ENCODE results near the gene NRCAM. TPM values are rescaled to one million over a fixed set of nuclear protein-coding genes. Genes with fewer than 3 reads are reported as not detected.
"Not testable (repeated sequence)": the region's sequence is repeated elsewhere in the genome, so short reads cannot be mapped to it uniquely, and the experiment has no call there.

NRCAM gene
- total RNA-seq, 1 donor from 2014 or later, result 9.5 TPM

GRCh38 chr7:108467391-108467790, 11.2 kb upstream of the NRCAM start:
- TF ChIP-seq CTCF (IDR thresholded peaks at IDR 0.05), result no peak
- Mint-ChIP-seq H3K4me3 (ENCODE audit: unreplicated experiment) (no peak overlapping the region), H3K36me3 (ENCODE audit: low read depth) (peaks cover under 1% of the 10 kb centered on the region), H3K4me1 (ENCODE audit: low read depth) (no peaks in the 10 kb centered on the region), H3K27ac (ENCODE audit: unreplicated experiment) (no peak overlapping the region), H3K9me3 (ENCODE audit: low read depth) (no peaks in the 10 kb centered on the region), H3K27me3 (ENCODE audit: low read depth) (peaks cover 2% of the 10 kb centered on the region)
- DNase-seq (ENCODE audit: low spot score), result no peak

GRCh38 chr7:108466322-108466721, 10.1 kb upstream of the NRCAM start:
- not testable (repeated sequence) for H3K27me3 Mint-ChIP-seq (ENCODE audit: low read depth); H3K4me3 Mint-ChIP-seq (ENCODE audit: unreplicated experiment)

GRCh38 chr7:108464743-108465142, 8.5 kb upstream of the NRCAM start:
- Mint-ChIP-seq H3K27me3 (ENCODE audit: low read depth) (peaks cover 2% of the 10 kb centered on the region), H3K9me3 (ENCODE audit: low read depth) (no peaks in the 10 kb centered on the region), H3K4me1 (ENCODE audit: low read depth) (peaks cover 5% of the 10 kb centered on the region), H3K36me3 (ENCODE audit: low read depth) (no peaks in the 10 kb centered on the region), H3K27ac (ENCODE audit: unreplicated experiment) (no peak overlapping the region), H3K4me3 (ENCODE audit: unreplicated experiment) (no peak overlapping the region)
- no peak for TF ChIP-seq CTCF (IDR thresholded peaks at IDR 0.05)
- DNase-seq (ENCODE audit: low spot score), result no peak

More at GRCh38 chr7:108466322-108466721, 10.1 kb upstream of the NRCAM start:
- not testable (repeated sequence) for H3K9me3 Mint-ChIP-seq (ENCODE audit: low read depth); H3K27ac Mint-ChIP-seq (ENCODE audit: unreplicated experiment); DNase-seq (ENCODE audit: low spot score); H3K4me1 Mint-ChIP-seq (ENCODE audit: low read depth); H3K36me3 Mint-ChIP-seq (ENCODE audit: low read depth)

- Mint-ChIP-seq H3K9me3 (ENCODE audit: low read depth) (no peaks in the 10 kb centered on the region), H3K4me1 (ENCODE audit: low read depth) (peaks cover 5% of the 10 kb centered on the region), H3K36me3 (ENCODE audit: low read depth) (no peaks in the 10 kb centered on the region), H3K4me3 (ENCODE audit: unreplicated experiment) (no peak overlapping the region), H3K27me3 (ENCODE audit: low read depth) (peaks cover 2% of the 10 kb centered on the region), H3K27ac (ENCODE audit: unreplicated experiment) (no peak overlapping the region)
- DNase-seq (ENCODE audit: low spot score), result no peak
- TF ChIP-seq CTCF (IDR thresholded peaks at IDR 0.05), result no peak
Measured at GRCh38 chr7:108463613-108464012, 7.4 kb upstream of the NRCAM start.

GRCh38 chr7:108461840-108462239, 5.6 kb upstream of the NRCAM start:
- Mint-ChIP-seq H3K36me3 (ENCODE audit: low read depth) (no peaks in the 10 kb centered on the region), H3K27me3 (ENCODE audit: low read depth) (peaks cover 16% of the 10 kb centered on the region), H3K9me3 (ENCODE audit: low read depth) (no peaks in the 10 kb centered on the region), H3K27ac (ENCODE audit: unreplicated experiment) (no peak overlapping the region), H3K4me3 (ENCODE audit: unreplicated experiment) (no peak overlapping the region), H3K4me1 (ENCODE audit: low read depth) (peaks cover 6% of the 10 kb centered on the region)
- no peak for DNase-seq (ENCODE audit: low spot score)
- TF ChIP-seq CTCF (IDR thresholded peaks at IDR 0.05), result no peak

GRCh38 chr7:108460964-108461363, 4.7 kb upstream of the NRCAM start:
- no peak overlapping the region for H3K27ac Mint-ChIP-seq (ENCODE audit: unreplicated experiment)
- peaks cover 19% of the 10 kb centered on the region for H3K27me3 Mint-ChIP-seq (ENCODE audit: low read depth)
- no peaks in the 10 kb centered on the region for H3K36me3 Mint-ChIP-seq (ENCODE audit: low read depth)
- H3K4me1 Mint-ChIP-seq (ENCODE audit: low read depth), result peaks cover 8% of the 10 kb centered on the region
- no peak overlapping the region for H3K4me3 Mint-ChIP-seq (ENCODE audit: unreplicated experiment)
- TF ChIP-seq CTCF (IDR thresholded peaks at IDR 0.05), result no peak
- no peak for DNase-seq (ENCODE audit: low spot score)
- no peaks in the 10 kb centered on the region for H3K9me3 Mint-ChIP-seq (ENCODE audit: low read depth)
